KMS-11 (cell line): ENCODE data around the gene AGBL4.

Experiments used
- H2AFZ ChIP-seq: fragments of 200-600 bp; sonication (generic); 2 replicates; pipeline ENCODE4 v1.6.1; 2016; ENCODE audit warnings: antibody characterized with exemption, mixed run types, low read depth
- H3K27ac ChIP-seq: fragments of 200-600 bp; sonication (generic); 2 replicates; pipeline ENCODE4 v1.6.1; 2016; ENCODE audit warnings: mild to moderate bottlenecking, mixed run types
- H3K27me3 ChIP-seq: fragments of 200-600 bp; sonication (generic); 2 replicates; pipeline ENCODE4 v1.6.1; 2017; ENCODE audit warnings: mild to moderate bottlenecking, low read depth, mixed run types, moderate library complexity; ENCODE audit not compliant: insufficient read depth
- H3K36me3 ChIP-seq: fragments of 200-600 bp; sonication (generic); 2 replicates; pipeline ENCODE4 v1.6.1; 2017; ENCODE audit warnings: mild to moderate bottlenecking, mixed run types; ENCODE audit not compliant: insufficient read depth
- H3K4me1 ChIP-seq: fragments of 200-600 bp; sonication (generic); 2 replicates; pipeline ENCODE4 v1.6.1; 2016; ENCODE audit warnings: mild to moderate bottlenecking, low read depth, mixed run types; ENCODE audit not compliant: poor library complexity, severe bottlenecking
- H3K4me2 ChIP-seq: fragments of 200-600 bp; sonication (generic); 2 replicates; pipeline ENCODE4 v1.7.0; 2016; ENCODE audit warnings: mild to moderate bottlenecking, mixed run types
- H3K4me3 ChIP-seq: fragments of 200-600 bp; sonication (generic); IDR thresholded peaks from 2 replicates; pipeline ENCODE4 v1.6.1; 2017; ENCODE audit warnings: low read depth, low read length, mixed read lengths; ENCODE audit not compliant: insufficient read depth
- H3K79me2 ChIP-seq: fragments of 200-600 bp; sonication (generic); 2 replicates; pipeline ENCODE4 v1.6.1; 2016; ENCODE audit warnings: low read depth, mixed run types; ENCODE audit not compliant: insufficient read depth
- H3K9ac ChIP-seq: fragments of 200-600 bp; sonication (generic); 2 replicates; pipeline ENCODE4 v1.6.1; 2016; ENCODE audit warnings: mild to moderate bottlenecking, mixed run types
- H4K20me1 ChIP-seq: fragments of 200-600 bp; sonication (generic); 2 replicates; pipeline ENCODE4 v1.6.1; 2016; ENCODE audit warnings: mild to moderate bottlenecking, mixed run types; ENCODE audit not compliant: insufficient read depth
- CTCF ChIP-seq: fragments of 200-600 bp; sonication (generic); conservative IDR thresholded peaks from 2 replicates; pipeline ENCODE4 v1.6.1; 2017; ENCODE audit warnings: low read depth, mild to moderate bottlenecking, antibody characterized with exemption, low read length, moderate library complexity, mixed read lengths

The AGBL4 gene

GRCh38 chr1:48498096-48498791, 1525.5 kb downstream of the AGBL4 start:
- H3K27ac ChIP-seq = no peak overlapping the region
- H2AFZ ChIP-seq = no peak overlapping the region
- no peaks in the 10 kb centered on the region for H3K27me3 ChIP-seq
- H3K79me2 ChIP-seq = no peaks in the 10 kb centered on the region
- H3K4me2 ChIP-seq = no peak overlapping the region
- peak; percentile 45 for TF ChIP-seq CTCF
- H3K36me3 ChIP-seq = no peaks in the 10 kb centered on the region
- H4K20me1 ChIP-seq = no peaks in the 10 kb centered on the region
- H3K9ac ChIP-seq = no peak overlapping the region
- no peak overlapping the region for H3K4me3 ChIP-seq
- no peaks in the 10 kb centered on the region for H3K4me1 ChIP-seq

- Histone ChIP-seq H2AFZ (no peak overlapping the region), H3K4me2 (no peak overlapping the region), H4K20me1 (no peaks in the 10 kb centered on the region), H3K4me3 (no peak overlapping the region), H3K79me2 (no peaks in the 10 kb centered on the region), H3K4me1 (no peaks in the 10 kb centered on the region), H3K36me3 (no peaks in the 10 kb centered on the region), H3K27me3 (no peaks in the 10 kb centered on the region), H3K9ac (no peak overlapping the region), H3K27ac (no peak overlapping the region)
- no peak for TF ChIP-seq CTCF
Observed at GRCh38 chr1:48495911-48496310, 1527.8 kb downstream of the AGBL4 start.

GRCh38 chr1:48495166-48495565, 1528.6 kb downstream of the AGBL4 start:
- H4K20me1 ChIP-seq = no peaks in the 10 kb centered on the region
- no peak for TF ChIP-seq CTCF
- H2AFZ ChIP-seq = no peak overlapping the region
- no peak overlapping the region for H3K27ac ChIP-seq
- H3K36me3 ChIP-seq = no peaks in the 10 kb centered on the region
- H3K79me2 ChIP-seq = no peaks in the 10 kb centered on the region
- no peak overlapping the region for H3K4me2 ChIP-seq
- H3K4me3 ChIP-seq = no peak overlapping the region
- no peaks in the 10 kb centered on the region for H3K4me1 ChIP-seq
- H3K9ac ChIP-seq = no peak overlapping the region
- no peaks in the 10 kb centered on the region for H3K27me3 ChIP-seq

GRCh38 chr1:48493970-48494769, 1529.6 kb downstream of the AGBL4 start:
- Histone ChIP-seq H3K4me1 (no peaks in the 10 kb centered on the region), H3K9ac (no peak overlapping the region), H3K27ac (no peak overlapping the region), H3K36me3 (no peaks in the 10 kb centered on the region), H3K27me3 (no peaks in the 10 kb centered on the region), H4K20me1 (no peaks in the 10 kb centered on the region), H3K4me3 (no peak overlapping the region), H3K4me2 (no peak overlapping the region), H3K79me2 (no peaks in the 10 kb centered on the region), H2AFZ (no peak overlapping the region)
- no peak for TF ChIP-seq CTCF
